Hypothalamus (tissue), 51 donors: ENCODE results near the gene POLR3A.

ENCODE experiments used
- DNase-seq, 51 donors: peaks; one replicate each; lab custom pipeline; 2025; lab: John Stamatoyannopoulos, UW

POLR3A gene

GRCh38 chr10:77959887-77960455 is 69.3 kb downstream of the POLR3A start:
- no peak for DNase-seq

DNA sequence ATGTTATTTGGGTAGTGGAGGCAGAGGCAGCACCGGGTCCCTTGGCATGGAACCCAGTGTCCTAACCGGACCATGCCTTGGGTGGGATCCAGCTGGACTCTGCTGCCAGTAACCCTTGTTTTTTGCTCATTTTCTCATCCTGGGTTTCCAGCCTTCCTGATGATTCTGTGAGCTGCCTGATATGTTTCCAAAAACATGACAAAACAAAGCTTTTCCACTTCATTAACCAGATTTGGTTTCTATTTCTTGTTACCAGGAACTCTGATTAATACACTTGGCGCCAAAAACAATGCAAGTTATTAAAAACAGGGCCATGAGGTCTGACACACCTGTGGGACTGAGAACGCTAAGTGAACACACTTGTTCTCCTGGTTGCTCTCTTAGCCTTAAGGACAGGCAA is 69.9 kb downstream of the POLR3A start:
- peak in 5 of 51 donors; percentile 4 to 21 (median 9) for DNase-seq

DNA sequence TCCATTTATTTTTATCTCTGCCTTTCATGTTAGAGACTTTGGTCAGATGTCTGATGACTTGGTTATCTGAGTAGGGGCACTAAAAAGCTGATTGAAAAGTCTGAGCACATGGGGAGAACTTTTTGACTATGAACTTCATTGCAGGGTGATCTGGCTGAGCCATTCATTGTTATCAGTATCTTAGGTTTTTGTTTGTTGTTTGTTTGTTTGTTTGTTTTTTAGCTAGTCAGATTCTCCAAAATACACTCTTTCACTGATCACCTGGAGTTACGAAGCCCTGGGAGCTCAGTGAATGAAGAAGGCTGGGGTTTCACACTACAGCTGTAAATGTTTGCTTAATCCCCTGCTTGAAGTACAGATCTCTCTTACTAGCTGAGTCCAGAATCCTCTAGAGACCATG is 74.2 kb downstream of the POLR3A start:
- DNase-seq, result no peak

GRCh38 chr10:77949167-77949566 is 80.1 kb downstream of the POLR3A start:
- no peak for DNase-seq

GRCh38 chr10:77946084-77946483 is 83.2 kb downstream of the POLR3A start:
- no peak for DNase-seq

DNA sequence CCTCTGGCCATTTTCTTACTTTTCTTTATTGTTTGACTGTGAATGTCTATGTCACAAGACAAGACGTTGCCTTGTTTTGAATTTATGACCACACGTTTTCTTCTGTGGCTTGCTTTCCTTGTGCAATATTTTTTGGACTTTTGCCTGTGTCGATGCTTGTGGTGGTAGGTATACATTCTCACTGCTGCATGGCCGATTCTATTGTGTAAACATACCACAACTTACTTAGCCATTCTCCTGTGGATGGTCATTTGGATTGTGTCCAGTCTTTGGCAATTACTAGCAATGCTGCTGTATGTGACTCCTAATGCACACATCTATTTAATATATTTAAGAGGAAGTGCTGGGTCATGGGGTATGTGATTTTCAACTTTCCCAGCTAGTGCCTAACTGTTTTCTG is 84.8 kb downstream of the POLR3A start:
- no peak for DNase-seq

DNA sequence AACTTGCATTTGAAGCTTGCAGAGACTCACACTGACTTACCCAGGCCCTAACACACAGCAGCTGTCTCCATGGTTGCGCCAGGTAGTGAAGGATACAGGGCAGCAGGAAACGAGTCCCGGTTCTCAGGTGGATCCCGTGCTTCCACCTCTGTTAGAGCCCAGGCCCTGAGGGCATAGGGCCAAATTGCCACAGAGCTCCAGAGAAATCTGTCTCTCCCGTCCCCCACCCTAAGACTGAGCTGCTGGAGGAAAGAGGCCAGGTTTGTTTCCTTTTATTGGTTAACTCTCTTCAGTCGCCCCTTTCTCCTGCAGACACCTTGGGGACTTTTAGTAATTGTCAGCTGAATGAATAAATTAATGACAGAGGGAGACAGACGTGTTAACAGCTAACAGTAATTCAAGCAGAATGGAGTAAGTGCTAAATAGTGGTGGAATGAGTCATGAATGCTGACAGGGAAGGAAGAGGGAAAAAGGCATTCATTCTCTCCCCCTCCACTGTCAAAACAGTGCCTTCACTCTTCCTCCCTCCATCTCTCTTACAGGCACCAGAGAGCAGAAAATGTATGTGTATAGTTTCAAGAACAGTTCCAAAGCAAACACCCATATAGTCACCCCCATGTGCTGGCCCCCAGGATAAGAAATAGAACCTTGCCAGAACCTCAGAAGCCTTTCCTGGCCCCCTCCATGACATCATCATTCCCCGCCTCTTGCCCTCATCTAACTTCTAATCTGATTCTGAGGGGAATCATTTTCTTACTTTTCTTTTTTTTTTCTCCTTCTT is 86.0 kb downstream of the POLR3A start:
- no peak for DNase-seq

- no peak for DNase-seq
These were observed 87.5 kb downstream of the POLR3A start for GRCh38 chr10:77941790-77942189.

GRCh38 chr10:77940627-77941026 is 88.7 kb downstream of the POLR3A start:
- no peak for DNase-seq

DNA sequence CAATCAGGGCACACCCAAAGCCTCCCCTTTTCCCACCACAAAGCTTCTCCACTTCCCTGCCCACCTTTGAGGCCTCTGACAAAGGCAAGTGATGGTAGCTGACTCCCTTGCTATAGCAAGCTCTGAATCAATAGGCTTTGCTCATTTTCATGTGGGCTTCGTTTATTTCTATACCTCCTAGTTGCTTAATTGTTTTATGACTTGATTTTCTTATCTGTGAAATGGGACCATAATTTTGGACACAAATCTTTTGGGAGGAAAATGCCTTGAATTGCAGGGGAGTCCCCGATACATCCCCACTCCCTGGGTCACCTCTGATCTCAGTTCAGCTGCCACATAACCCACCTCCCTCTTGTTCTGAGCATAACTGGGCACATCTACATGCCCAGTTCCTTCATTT is 89.1 kb downstream of the POLR3A start:
- DNase-seq, result no peak

GRCh38 chr10:77939561-77940001 is 89.7 kb downstream of the POLR3A start:
- no peak for DNase-seq

GRCh38 chr10:77936697-77937567 is 92.4 kb downstream of the POLR3A start:
- DNase-seq, result no peak

DNA sequence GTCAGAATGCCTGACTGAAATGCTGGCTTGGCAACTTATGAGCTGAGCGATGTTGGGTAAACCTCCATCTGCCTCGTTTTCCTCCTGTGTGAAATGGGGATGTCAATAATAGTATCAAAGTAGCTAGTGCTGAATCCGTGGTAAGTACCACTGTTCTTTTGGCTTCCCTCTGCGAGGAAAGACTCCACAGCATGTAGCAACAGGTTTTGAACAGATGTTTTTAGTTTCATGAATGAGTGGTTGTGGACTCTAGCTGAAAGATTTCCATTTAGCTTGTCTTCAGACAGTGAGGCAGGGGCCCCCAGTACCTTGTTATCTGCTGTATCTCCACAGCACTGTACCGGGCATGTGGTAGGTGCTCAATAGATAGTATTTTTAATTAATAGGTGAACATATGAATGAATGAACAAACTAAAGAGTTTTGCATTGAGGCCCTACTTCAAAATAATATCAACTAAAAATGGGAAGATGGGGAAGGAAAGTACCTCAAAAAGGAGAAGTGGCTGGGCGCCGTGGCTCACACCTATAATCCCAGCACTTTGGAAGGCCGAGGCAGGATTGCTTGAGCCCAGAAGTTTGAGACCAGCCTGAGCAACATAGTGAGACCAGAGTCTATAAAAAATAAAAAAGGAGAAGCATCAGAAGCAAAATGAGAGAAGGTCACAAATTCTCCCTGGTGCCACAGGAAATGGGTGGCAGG is 97.1 kb downstream of the POLR3A start:
- no peak for DNase-seq

DNA sequence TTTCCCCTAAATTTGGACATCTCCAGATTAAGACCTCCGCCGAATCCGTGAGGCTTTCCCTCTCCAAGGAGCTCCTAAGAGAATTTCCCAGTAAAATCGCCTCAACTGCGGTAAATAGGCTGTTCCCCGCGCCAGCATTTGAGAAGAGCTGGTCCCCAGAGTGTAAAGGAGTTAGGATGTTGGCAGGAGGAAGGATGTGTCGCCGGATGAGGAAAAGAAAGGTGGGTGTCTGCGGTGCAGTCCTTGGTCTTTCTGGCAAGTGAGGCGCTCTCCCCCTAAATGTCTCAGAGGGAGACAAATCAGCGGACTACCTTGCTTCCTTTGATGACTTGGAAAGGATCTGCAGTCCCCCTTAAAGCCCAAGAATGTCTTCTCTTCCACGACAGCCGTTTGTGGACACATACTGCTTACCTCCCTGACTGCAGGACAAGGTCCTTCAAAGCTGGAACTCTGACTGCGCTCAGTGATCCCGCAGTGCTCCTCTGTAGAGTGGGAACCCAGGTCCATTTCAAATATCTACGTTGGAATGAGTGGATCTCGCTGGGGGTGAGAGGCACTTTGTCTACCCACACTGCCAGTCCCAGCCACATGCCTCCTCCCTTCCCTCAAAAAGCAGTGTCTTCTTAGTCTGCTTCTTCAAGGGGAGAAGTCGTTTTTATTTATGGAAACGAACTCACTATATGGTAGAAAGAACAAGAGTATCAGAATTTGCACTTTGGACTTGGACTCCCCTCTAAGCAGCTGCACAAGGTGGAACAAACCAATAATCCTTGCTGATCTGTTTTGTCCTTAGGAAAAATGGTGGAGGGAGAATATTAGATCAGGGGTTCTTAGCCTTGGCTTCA is 101.7 kb downstream of the POLR3A start:
- peak in 5 of 51 donors; percentile 9 to 60 (median 36) for DNase-seq

GRCh38 chr10:77926566-77927401 is 102.5 kb downstream of the POLR3A start, which contains the start of gene DLG5:
DLG5 (minus strand) TSS chr10:77926755; CDS start chr10:77926520, 235 bp downstream.
- peak in 41 of 51 donors; percentile 17 to 76 (median 52) for DNase-seq

DNA sequence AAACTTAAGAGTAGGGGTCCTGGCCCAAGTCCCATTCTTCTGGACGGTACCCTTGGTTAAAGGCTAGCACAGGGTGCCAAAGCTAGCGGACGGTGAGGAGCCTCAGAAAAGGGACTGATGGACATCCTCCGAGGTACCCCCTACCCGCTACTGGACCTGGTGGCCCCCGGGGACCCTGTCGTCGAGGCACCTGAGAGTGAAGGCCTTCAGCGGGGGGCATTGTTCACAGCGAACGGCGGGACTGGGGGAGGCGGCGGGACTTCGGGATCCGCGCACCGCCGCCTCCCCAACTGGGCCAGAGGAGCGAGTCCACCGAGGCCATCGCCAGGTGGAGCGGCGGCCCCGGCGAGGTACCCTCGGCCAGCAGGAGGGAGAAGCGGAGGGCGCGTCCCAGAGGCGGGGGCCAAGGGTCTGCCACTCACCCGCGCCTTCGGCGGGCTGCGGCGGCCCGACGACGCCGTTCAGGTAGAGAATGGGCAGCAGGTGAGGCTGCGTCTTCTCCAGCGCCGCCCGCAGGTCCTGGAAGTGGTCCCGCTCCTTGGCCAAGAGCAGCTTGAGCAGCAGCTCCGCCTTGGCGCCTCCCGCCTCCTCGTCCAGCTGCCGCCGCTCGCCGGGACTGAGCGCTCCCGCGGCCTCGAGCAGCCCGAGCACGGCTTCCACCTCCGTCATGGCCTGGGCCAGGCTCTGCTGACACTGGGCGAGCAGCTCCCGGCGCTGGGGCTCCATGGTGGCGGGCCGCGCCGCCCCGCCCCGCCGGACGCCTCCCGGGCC is 103.3 kb downstream of the POLR3A start:
- DNase-seq, result peak in 31 of 51 donors; percentile 10 to 66 (median 34)

DNA sequence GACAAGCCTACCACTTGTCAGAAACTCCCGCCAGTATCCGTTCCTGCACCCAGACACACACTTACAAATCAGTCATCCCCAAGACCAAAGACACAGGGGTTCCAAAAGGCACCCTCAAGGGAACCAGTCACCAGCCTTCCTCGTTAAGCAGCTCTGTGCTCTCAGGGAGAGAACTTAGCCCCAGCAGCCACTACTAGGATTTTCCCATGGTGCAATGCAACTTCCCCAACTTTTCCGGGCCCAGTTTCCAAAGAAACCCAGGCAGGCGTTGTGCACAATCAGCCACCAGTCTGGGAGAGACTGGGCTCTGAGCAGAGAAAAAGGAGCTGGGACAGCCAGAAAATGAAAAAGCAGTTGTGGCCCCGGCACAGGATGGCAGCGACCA is 103.9 kb downstream of the POLR3A start:
- peak in 26 of 51 donors; percentile 7 to 60 (median 25) for DNase-seq
